Stimulated activated CD8-positive, alpha-beta memory T cell treated with anti-CD3 and anti-CD28 coated beads, Interleukin-7, amount 100 ng/mL, for 1 hour (primary cell): ENCODE results near the gene OSBPL10.
"Not testable (repeated sequence)": the region's sequence is repeated elsewhere in the genome, so short reads cannot be mapped to it uniquely, and the experiment has no call there.

Source experiments
- DNase-seq, 2 donors: peaks; one replicate each; pipeline ENCODE4 v3.0.0-alpha.2; 2020; ENCODE audit warnings: low read depth in 2 of 2

OSBPL10 gene

DNA sequence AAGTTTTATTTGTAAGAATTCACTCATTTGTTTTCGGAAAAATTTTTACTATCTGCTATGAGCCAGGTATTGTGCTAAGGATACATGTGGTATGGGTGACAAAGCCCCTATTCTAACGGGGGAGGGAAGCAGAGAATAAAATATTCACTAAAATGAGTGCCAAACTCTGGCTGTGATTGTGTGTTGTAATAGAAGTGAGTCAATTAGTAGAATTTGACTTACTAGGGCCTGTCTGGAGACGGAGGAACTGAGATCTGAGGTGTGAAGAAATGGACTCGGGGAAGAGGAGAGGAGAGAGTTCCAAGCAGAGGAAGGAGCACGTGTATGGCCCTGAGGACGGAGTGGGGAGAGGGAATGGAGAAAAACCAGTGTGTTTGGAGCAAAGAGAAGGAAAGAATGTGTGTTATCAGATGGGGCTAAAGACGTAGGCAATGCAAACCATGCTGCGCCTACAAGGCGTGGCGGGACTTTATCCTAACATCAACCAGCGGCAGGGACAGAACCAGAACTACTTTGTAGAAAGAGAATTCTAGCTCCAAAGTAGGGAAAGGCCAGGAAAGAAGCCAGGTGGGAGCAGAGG is 89.1 kb downstream of the OSBPL10 start:
- DNase-seq: no peak

- DNase-seq: no peak
Measured at GRCh38 chr3:31890742-31891469, 90.2 kb downstream of the OSBPL10 start.

DNA sequence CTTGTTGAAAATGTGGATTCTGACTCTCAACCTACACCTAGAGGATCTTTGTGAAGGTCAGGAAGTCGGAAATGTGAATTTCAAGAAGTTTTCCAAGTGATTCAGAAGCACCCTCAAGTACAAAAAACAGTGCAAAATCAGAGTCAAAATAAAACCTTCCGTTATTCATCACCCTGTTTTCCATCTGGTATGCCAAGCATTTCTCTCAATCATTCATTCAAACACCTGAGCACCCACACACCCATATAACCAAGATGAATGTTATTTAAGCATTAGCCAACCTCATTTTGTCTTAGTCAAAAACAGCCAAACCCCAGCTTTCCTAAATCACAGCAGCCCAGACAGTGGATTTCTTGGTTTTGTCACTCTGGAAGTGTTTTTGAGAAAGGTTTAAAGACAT is 91.1 kb downstream of the OSBPL10 start:
- no peak for DNase-seq

GRCh38 chr3:31885235-31885634 is 95.8 kb downstream of the OSBPL10 start:
- no peak for DNase-seq

GRCh38 chr3:31884251-31884650 is 96.8 kb downstream of the OSBPL10 start:
- no peak for DNase-seq

DNA sequence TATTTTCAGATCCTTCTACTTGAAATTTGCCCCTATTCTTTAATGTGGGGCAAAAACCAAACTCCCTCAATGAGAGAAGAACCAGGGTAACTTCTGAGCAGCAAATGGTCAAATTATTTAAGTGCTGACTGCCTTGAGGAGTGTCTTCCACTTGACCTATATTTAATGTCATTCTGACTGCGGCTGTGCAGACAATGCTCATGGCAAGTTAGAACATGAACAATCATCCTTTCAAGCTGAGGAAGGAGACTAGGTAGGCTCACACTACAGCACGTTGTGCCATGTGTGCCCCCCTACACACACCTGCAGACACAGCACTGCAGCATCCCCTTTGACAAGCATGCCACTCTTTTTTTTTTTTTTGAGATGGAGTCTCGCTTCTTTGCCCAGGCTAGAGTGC is 98.2 kb downstream of the OSBPL10 start:
- DNase-seq: no peak

DNA sequence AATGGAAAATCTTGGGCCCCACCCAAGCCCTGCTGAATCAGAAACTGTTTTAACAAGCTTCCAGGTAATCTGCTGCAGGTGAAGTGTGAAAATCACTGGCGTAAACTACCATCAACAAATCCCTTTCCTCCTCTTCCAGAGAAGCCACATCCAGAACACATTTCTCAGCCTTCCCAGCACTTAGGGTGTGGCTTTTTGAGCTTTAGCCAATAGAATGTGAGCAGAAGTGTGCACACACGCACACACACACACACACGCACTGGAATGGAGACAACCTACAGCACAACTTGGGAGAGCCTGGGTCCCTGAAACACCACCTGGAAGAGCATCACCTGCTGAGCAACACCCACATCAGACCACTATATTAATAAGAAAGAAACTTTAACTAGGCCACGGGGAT is 98.6 kb downstream of the OSBPL10 start:
- DNase-seq: no peak

GRCh38 chr3:31880482-31881078 is 100.5 kb downstream of the OSBPL10 start:
- DNase-seq: no peak

DNA sequence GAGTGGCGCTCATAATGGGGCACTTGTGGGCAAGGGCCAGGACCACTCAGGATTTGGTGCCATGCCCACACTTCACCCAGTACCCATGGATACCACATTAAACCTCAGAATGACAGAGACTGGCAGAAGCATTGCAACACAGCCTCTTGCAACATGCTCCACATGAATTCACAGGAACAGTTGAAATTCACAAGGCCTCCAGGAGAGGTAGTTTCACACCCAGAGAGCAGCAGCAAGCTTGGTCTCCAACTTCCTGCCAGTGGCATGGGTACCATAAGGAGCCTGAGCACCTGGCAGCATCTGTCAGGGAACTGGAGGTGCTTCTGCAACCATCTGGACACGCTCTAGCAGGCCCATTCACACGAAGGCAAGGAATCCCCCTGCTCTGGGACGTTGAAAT is 101.0 kb downstream of the OSBPL10 start:
- DNase-seq: no peak

GRCh38 chr3:31879365-31879764 is 101.7 kb downstream of the OSBPL10 start:
- no peak for DNase-seq

- DNase-seq: no peak
Measured at GRCh38 chr3:31878231-31878838, 102.7 kb downstream of the OSBPL10 start.

- DNase-seq: no peak
Measured at GRCh38 chr3:31876331-31876730, 104.7 kb downstream of the OSBPL10 start.

GRCh38 chr3:31875437-31875836 is 105.6 kb downstream of the OSBPL10 start:
- DNase-seq: no peak

DNA sequence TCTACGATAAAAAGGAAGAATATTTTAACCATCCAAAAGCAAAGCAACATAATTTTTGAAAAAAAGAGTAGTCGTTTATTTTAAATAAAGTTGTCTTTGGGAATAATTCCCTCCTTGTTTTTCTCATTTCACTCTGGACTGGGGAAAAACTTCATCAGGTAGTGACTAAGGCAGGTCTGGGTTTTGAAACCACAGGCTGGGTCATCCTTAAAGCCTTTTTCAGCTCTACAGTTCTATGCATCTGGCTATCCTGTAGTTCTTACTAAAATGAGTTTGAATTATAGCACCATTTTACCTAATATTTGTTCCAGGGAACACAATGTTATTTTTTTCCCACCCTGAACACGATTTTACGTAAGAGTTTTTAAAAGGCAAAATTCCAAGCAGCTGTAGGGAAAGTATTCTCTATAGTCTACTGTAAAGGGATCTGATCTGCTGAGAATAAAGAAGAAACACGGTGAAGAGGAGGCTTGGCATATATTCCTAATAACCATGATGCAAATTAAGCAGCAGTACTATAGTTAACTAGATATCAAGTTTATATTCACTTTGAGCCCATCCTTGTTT is 107.7 kb downstream of the OSBPL10 start:
- no peak for DNase-seq

- no peak for DNase-seq
Measured at GRCh38 chr3:31871939-31872507, 109.0 kb downstream of the OSBPL10 start.

DNA sequence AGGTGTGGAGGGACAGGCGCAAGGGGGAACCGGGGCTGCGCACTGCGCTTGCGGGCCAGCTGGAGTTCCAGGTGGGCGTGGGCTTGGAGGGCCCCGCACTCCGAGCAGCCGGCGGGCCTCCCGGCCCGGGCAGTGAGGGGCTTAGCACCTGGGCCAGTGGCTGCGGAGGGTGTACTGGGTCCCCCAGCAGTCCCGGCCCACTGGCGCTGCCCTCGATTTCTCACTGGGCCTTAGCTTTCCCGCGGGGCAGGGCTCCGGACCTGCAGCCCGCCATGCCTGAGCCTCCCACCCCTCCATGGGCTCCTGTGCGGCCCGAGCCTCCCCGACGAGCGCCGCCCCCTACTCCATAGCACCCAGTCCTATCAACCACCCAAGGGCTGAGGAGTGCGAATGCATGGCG is 111.0 kb downstream of the OSBPL10 start:
- not testable (repeated sequence) for DNase-seq

DNA sequence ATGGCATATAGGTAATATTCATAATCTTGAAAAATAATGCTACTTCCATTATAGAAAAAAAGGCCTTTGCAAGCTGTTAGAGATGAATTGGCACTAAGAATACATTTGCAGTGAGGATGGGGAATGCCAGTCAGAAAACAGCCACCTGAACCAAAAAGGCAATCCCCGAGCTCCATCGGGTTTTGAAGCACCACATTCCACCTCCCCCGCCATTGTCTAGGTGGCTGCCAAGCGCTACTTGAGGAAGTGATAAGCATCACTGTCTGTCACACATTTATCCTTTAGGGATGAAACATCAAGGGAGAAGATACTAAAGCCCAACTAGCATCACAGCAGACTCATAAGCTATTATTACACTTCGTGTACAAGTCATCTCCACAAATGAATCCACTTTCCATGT is 112.8 kb downstream of the OSBPL10 start:
- no peak for DNase-seq

DNA sequence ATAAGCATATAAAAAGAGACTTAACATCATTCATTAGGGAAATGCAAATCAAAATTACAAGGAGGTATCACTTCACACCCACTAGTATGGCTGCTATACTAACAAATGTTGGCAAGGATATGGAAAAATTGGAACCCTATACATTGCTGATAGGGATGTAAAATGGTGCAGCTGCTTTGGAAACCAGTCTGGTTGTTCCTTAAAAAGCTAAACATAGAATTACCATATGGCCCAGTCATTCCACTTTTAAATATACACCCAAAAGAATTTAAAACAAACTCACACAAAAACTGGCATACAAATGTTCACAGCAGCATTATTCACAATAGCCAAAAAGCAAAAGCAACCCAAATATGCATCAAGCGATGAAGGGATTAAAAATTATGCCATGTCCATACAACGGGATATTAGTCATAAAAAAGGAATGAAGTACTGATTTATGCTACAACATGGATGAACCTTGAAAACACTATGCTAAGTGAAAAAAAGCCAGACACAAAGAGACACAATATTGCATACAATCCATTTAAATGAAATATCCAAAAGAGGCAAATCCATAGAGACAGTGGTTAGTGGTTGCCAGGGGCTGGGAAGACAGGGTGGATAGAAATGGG is 118.3 kb downstream of the OSBPL10 start:
- no peak for DNase-seq

GRCh38 chr3:31861826-31862225 is 119.2 kb downstream of the OSBPL10 start:
- no peak for DNase-seq

DNA sequence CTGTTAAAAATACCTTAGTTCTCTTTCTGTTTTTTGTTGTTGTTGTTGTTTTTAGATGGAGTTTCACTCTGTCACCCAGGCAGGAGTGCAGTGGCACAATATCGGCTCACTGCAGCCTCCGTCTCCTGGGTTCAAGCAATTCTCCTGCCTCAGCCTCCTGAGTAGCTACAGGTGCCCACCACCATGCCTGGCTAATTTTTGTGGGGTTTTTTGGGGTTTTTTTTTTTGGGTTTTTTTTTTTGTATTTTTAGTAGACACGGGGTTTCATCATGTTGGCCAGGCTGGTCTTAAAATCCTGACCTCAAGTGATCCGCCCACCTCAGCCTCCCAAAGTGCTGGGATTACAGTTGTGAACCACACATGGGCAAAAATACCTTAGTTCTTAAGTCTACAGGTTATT is 120.4 kb downstream of the OSBPL10 start:
- not testable (repeated sequence) for DNase-seq

DNA sequence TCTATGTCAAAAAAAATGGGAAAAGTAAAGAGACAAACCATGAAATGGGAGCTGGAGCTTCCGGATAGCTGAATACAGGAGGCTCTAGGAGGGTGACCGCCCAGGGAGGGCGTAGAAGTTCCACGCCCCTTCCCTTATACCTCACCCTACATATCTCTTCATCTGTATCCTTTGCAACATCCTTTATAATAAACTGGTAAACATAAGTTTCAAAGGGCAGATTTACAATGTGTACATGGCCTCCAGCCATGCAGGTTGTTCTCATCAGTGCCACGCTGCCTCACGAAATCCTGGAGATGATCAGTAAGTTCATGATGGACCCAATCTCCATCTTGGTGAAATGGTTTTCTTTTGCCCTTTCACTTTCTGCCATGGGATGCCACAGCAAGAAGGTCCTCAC is 121.8 kb downstream of the OSBPL10 start:
- DNase-seq: no peak

DNA sequence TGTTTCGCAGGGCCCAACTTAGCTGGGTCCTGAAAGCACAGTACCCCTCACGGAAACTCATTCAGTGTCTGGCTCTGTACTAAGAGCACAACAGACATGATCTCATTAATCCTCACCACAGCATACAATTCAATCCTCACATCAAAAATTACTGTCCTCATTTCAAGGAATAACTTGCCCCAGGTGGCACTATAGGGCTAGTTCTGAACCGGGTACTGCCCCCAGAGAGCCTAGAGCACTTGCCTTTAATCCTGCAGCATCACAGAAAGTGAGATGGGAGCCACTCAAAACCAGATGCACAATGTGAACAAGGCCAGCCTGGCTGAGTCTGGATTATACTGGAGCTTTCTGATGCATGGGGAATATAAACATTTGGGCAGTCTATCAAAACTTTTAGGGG is 122.6 kb downstream of the OSBPL10 start:
- DNase-seq: no peak
